Keratinocyte (primary cell): ENCODE measurements around the gene SLC37A1. TPM values are rescaled to one million over a fixed set of nuclear protein-coding genes. Genes with fewer than 3 reads are reported as not detected.

Experiments
- DNase-seq: peaks from one replicate; pipeline ENCODE4 v3.0.0-alpha.2; 2011; ENCODE audit warnings: low read depth, missing footprints, low spot score
- FAIRE-seq: peaks from 2 replicates; lab custom pipeline; 2011; peaks lifted over from hg19 to GRCh38; lab: Jason Lieb, UNC
- H2AFZ ChIP-seq: 2 replicates; pipeline ENCODE4 v1.6.0; 2012; ENCODE audit warnings: low read length, control low read depth, inconsistent platforms; ENCODE audit not compliant: control insufficient read depth
- H3K27ac ChIP-seq: 2 replicates; pipeline ENCODE4 v1.5.1; 2011; ENCODE audit warnings: low read length; ENCODE audit not compliant: control insufficient read depth, insufficient read depth
- H3K27me3 ChIP-seq: 3 replicates; pipeline ENCODE4 v1.6.0; 2011; ENCODE audit warnings: low read length; ENCODE audit not compliant: control insufficient read depth, insufficient read depth; ENCODE audit errors: extremely low read depth
- H3K36me3 ChIP-seq, 2 experiments: 2 replicates in 1 of 2; 3 replicates in 1 of 2; pipeline ENCODE4 v1.5.1; 2011; ENCODE audit warnings: low read length in 2 of 2, mild to moderate bottlenecking in 1 of 2; ENCODE audit not compliant: control insufficient read depth in 2 of 2, insufficient read depth in 2 of 2; ENCODE audit errors: extremely low read depth in 1 of 2
- H3K4me1 ChIP-seq: 3 replicates; pipeline ENCODE4 v1.5.1; 2011; ENCODE audit warnings: low read length; ENCODE audit not compliant: control insufficient read depth, insufficient read depth; ENCODE audit errors: extremely low read depth
- H3K4me2 ChIP-seq: 3 replicates; pipeline ENCODE4 v1.6.0; 2011; ENCODE audit warnings: low read depth, low read length; ENCODE audit not compliant: control insufficient read depth, insufficient read depth; ENCODE audit errors: extremely low read depth
- H3K4me3 ChIP-seq, 3 experiments: fragments of 200-600 bp in 1 of 3; sonication (generic) in 1 of 3; 2 replicates in 2 of 3; 3 replicates in 1 of 3; pipeline ENCODE4 v1.5.1; 2011 to 2016; ENCODE audit warnings: low read length in 3 of 3, mild to moderate bottlenecking in 3 of 3, control low read depth in 2 of 3, inconsistent platforms in 1 of 3, low read depth in 1 of 3, mixed read lengths in 1 of 3, mixed run types in 1 of 3, moderate library complexity in 1 of 3; ENCODE audit not compliant: control insufficient read depth in 2 of 3, insufficient read depth in 2 of 3; ENCODE audit errors: extremely low read depth in 1 of 3
- H3K79me2 ChIP-seq: 2 replicates; pipeline ENCODE4 v1.6.0; 2012; ENCODE audit warnings: low read length; ENCODE audit not compliant: control insufficient read depth, insufficient read depth
- H3K9ac ChIP-seq: 3 replicates; pipeline ENCODE4 v1.6.0; 2011; ENCODE audit warnings: low read length; ENCODE audit not compliant: control insufficient read depth, insufficient read depth; ENCODE audit errors: extremely low read depth
- H3K9me1 ChIP-seq: 3 replicates; pipeline ENCODE4 v1.6.0; 2011; ENCODE audit warnings: low read length; ENCODE audit not compliant: control insufficient read depth, insufficient read depth; ENCODE audit errors: extremely low read depth
- H3K9me3 ChIP-seq: 2 replicates; pipeline ENCODE4 v1.5.1; 2012; ENCODE audit warnings: low read depth, low read length; ENCODE audit not compliant: control insufficient read depth
- H4K20me1 ChIP-seq: 3 replicates; pipeline ENCODE4 v1.6.0; 2011; ENCODE audit warnings: low read length; ENCODE audit not compliant: control insufficient read depth, insufficient read depth; ENCODE audit errors: extremely low read depth
- CTCF ChIP-seq, 3 experiments: IDR thresholded peaks in 1 of 3; conservative IDR thresholded peaks in 1 of 3; optimal IDR thresholded peaks in 1 of 3; 2 replicates in 2 of 3; 3 replicates in 1 of 3; pipeline versions ENCODE3 to v1.5.1; 2011; ENCODE audit warnings: low read length in 3 of 3, mild to moderate bottlenecking in 3 of 3, moderate library complexity in 2 of 3, control low read depth in 1 of 3, inconsistent platforms in 1 of 3; ENCODE audit not compliant: insufficient read depth in 2 of 3; ENCODE audit errors: extremely low read depth in 1 of 3
- EZH2 ChIP-seq: IDR thresholded peaks from one replicate; pipeline ENCODE4 v1.6.1; 2012; ENCODE audit warnings: inconsistent platforms, mild to moderate bottlenecking, low read length, moderate library complexity
- dilution Hi-C: fragments of 300-500 bp; cut with MboI; formaldehyde crosslinking; loops from one replicate; pipeline ENCODE4 v1.7.0; 2020; ENCODE audit warnings: low sequenced_read_pairs; ENCODE audit not compliant: extremely low pct_ligation_motif_present
- polyA plus RNA-seq, 5 experiments: library from polyadenylated mRNA; depleted of rRNA in 3 of 5; stranded (reverse) in 3 of 5; stranded (forward) in 1 of 5; unstranded in 1 of 5; fragments of >200 nt; gene quantifications; 1 replicate in 1 of 5; 2 replicates in 3 of 5; 3 replicates in 1 of 5; pipeline versions ENCODE4 v1.2.1 to v1.2.3, GENCODE V29; 2011 to 2012; ENCODE audit warnings: missing spikeins in 2 of 5, low read depth in 1 of 5, low replicate concordance in 1 of 5

The SLC37A1 gene
- polyA plus RNA-seq, 1 donor (not counting 4 experiments of a cell fraction or from before 2014, with no cell fraction given), result 4.1 TPM

- no peak overlapping the region for H2AFZ ChIP-seq
- H3K9me3 ChIP-seq, result no peaks in the 10 kb centered on the region
- H3K27me3 ChIP-seq, result no peaks in the 10 kb centered on the region
- peaks cover 0 to 11% of the 10 kb centered on the region in 2 experiments for H3K36me3 ChIP-seq
- FAIRE-seq (no peak), DNase-seq (no peak)
- H3K4me1 ChIP-seq, result no peaks in the 10 kb centered on the region
- no peaks in the 10 kb centered on the region for H4K20me1 ChIP-seq
- no peaks in the 10 kb centered on the region for H3K9me1 ChIP-seq
- H3K27ac ChIP-seq, result no peak overlapping the region
- H3K79me2 ChIP-seq, result no peaks in the 10 kb centered on the region
- no peak overlapping the region for H3K9ac ChIP-seq
- H3K4me2 ChIP-seq, result no peak overlapping the region
- dilution Hi-C loops, result no loop called here
- TF ChIP-seq CTCF (optimal IDR thresholded peaks at IDR 0.05 in 1 of 3, IDR thresholded peaks at IDR 0.05 in 1 of 3, conservative IDR thresholded peaks at IDR 0.05 in 1 of 3; ENCODE audit: extremely low read depth in 1 of 3, insufficient read depth in 2 of 3, low read length in 3 of 3), result no peak
- TF ChIP-seq EZH2, result no peak
- no peak overlapping the region for H3K4me3 ChIP-seq
Observed at GRCh38 chr21:42544544-42544943, 30.9 kb downstream of the SLC37A1 start.

GRCh38 chr21:42545317-42545716 lies 31.7 kb downstream of the SLC37A1 start:
- H3K9me1 ChIP-seq, result no peaks in the 10 kb centered on the region
- no peak overlapping the region for H2AFZ ChIP-seq
- no peaks in the 10 kb centered on the region for H4K20me1 ChIP-seq
- no peaks in the 10 kb centered on the region for H3K9me3 ChIP-seq
- no peaks in the 10 kb centered on the region for H3K27me3 ChIP-seq
- TF ChIP-seq EZH2, result no peak
- TF ChIP-seq CTCF (optimal IDR thresholded peaks at IDR 0.05 in 1 of 3, IDR thresholded peaks at IDR 0.05 in 1 of 3, conservative IDR thresholded peaks at IDR 0.05 in 1 of 3; ENCODE audit: extremely low read depth in 1 of 3, insufficient read depth in 2 of 3, low read length in 3 of 3), result no peak
- no peaks in the 10 kb centered on the region for H3K4me1 ChIP-seq
- no peak overlapping the region for H3K4me3 ChIP-seq
- DNase-seq, result no peak
- dilution Hi-C loops, result no loop called here
- H3K27ac ChIP-seq, result no peak overlapping the region
- no peak overlapping the region for H3K9ac ChIP-seq
- H3K36me3 ChIP-seq, result peaks cover 0 to 11% of the 10 kb centered on the region in 2 experiments
- no peak for FAIRE-seq
- H3K4me2 ChIP-seq, result no peak overlapping the region
- no peaks in the 10 kb centered on the region for H3K79me2 ChIP-seq
